ENCODE data around the gene SLC22A6.

- TF ChIP-seq POLR2AphosphoS5 (IDR thresholded peaks at IDR 0.05; ENCODE audit: low read depth, low read length) (no peak), POLR2A (IDR thresholded peaks at IDR 0.05; ENCODE audit: low read depth, low read length) (no peak)
Measured at GRCh38 chr11:62976109-62976508, 8.7 kb downstream of the SLC22A6 start.
